Glomerular visceral epithelial cell (primary cell): Measurements from ENCODE around the gene ANTXR1.

ENCODE experiments used
- DNase-seq: peaks from one replicate; pipeline ENCODE4 v3.0.0-alpha.2; 2016; ENCODE audit errors: extremely low spot score

The ANTXR1 gene

DNA sequence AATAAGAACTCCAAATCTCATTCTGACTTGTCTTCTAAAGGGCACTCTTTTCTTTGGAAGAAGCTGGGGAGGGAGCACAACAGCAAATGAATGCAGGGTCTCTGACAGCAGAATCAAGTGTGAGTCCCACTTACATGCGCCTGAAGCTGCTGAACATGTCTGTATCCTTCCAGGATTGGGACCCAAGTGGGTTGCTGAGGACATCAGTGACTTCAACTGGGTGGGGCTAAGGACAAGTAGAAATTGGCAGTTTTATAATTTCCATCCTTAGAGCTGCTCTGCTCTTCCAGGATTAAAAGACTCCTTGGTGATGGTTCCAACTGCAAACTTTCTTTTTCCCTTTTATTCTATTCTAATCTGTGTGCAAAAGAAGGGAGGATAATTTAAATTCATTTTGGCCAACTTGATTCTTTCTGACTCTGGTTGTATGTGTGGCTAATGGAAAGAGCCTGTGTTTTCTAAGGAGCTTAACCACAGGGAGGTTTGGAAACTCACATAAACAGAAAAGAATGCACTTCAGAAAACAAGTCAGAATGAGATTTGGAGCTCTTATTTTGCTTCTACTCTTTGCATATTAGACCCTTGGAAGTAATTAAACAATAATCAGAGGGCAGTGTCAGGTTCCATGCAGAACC is 20.6 kb downstream of the ANTXR1 start:
- no peak for DNase-seq

- DNase-seq, result no peak
These were observed 21.1 kb downstream of the ANTXR1 start for GRCh38 chr2:69034122-69034521.

DNA sequence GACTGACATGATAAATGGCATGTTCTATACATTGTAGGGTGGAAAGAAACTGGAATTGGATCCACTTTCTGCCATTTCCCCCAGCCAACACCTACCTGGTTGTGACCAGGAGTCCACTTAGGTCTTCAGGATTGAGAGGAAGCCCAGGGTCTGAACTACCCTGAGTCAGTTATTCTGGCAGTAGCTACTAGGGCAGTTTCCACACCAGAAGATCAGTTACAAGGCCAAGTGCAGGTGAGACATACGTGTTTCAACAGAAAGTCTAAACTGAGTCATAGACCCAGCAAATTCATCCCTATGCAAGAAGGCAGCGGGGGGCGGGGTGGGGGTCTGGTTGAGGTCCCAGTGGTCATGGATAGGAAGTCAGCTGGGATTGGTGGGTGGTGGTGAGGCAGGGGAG is 21.9 kb downstream of the ANTXR1 start:
- no peak for DNase-seq

- no peak for DNase-seq
These were observed 23.9 kb downstream of the ANTXR1 start for GRCh38 chr2:69036926-69037325.

DNA sequence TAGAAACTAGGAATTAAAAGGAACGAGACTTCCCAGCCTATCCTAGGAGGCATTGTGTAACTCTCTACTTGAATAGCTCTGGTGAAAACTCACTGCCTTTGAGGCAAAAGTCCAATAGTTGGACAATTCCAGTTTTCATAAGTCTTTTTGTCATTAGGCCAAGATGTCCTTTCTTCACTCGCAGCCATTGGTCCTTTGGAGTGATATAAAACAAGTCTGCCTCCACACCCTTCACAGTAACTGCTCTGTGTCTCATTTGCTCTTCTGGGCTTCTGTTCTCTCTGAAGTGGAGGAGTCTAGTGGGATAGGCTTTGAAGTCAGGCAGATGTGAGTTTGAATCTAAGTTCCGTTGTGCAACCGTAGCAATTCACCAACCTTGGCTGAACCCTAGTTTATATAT is 28.2 kb downstream of the ANTXR1 start:
- DNase-seq, result no peak

GRCh38 chr2:69043736-69044400 is 30.9 kb downstream of the ANTXR1 start:
- DNase-seq, result no peak

DNA sequence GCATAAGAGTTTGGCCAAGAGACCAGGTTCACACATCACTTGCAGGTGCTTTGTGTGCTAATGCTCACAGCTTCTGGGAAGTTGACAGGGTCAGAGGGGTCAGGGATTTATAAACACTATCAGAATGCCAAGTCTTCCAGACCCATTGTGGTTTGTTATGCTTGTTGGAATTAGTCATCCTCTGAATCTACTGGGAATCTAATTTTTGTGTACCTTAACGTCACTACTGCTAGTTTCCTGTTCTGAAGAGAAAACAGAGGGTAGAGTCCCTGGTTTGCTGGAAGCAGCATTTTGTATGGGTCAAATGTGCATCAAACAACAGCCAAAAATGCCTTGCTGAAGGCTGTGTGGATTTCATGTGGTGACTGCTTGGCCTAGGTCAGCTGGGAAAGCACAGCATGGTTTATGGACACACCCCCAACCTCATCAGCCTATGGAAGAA is 33.3 kb downstream of the ANTXR1 start:
- DNase-seq, result peak; percentile 55

- DNase-seq, result no peak
These were observed 34.7 kb downstream of the ANTXR1 start for GRCh38 chr2:69047625-69048145.

DNA sequence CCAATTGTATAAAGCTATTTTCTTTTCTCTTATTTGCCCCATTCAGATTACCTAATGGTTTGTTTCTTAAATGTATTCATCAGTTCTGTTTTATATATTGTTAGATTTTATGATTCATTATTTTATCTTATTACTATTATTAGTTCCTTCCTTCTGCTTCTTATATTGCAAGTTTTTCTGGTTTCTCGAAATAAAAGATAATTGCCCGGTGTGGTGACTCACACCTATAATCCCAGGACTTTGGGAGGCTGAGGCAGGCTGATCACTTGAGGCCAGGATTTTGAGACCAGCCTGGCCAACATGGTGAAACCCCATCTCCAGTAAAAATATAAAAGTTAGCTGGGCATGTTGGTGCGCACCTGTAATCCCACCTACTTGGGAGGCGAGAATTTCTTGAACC is 37.8 kb downstream of the ANTXR1 start:
- DNase-seq, result no peak

DNA sequence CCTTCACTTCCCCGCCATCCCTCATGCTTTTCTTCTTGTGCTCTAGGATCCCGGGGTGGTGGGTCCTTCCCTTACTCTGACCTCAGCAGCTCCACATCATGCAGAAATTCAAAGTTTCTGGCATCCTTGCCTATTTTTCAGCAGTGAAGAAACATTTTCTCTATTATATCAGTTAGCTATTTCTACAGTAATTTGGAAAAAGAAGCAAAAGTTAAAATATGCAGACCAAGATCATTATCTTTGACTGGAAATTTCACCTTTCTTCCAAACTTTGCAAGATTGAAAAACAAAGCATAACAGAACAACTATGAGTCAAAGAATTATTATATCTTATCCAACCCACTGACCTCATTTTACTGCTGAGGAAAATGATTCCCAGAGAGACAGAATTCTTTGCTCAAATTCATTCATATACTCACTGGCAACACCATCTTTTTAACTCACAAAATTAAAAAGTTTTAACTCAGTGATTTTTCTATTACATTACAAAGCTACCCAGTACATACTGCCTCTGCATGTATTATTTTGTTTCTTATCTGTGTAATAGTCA is 40.5 kb downstream of the ANTXR1 start:
- no peak for DNase-seq

- no peak for DNase-seq
These were observed 41.5 kb downstream of the ANTXR1 start for GRCh38 chr2:69054431-69054830.

- no peak for DNase-seq
These were observed 42.9 kb downstream of the ANTXR1 start for GRCh38 chr2:69055688-69056470.

- DNase-seq, result no peak
These were observed 44.7 kb downstream of the ANTXR1 start for GRCh38 chr2:69057660-69058059.

DNA sequence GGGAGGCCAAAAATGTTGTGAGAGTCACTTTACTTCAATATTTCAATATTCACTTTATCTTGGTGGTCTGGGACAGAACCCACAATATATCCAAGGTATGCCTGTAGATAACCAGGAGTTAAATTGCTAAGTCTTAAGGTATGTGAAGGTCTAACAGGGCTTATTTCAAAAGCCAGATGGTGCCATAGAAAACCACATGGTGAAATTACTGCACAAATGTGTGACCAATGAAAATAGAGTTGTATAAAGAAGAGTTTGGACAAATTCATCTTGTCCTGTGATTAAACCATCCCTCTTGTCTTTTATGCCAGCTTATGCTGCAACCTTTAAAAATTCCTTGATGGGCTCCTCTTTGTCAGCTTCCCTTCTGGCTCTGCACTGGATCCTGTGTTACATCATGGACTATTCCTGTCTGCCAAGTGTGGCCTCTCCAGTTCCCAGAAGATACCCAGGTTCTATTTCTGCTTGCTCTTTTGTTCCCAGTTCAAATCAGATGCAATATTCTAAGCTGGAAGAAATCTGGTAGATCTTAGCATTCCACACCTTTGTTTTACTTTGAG is 46.8 kb downstream of the ANTXR1 start:
- DNase-seq, result no peak

DNA sequence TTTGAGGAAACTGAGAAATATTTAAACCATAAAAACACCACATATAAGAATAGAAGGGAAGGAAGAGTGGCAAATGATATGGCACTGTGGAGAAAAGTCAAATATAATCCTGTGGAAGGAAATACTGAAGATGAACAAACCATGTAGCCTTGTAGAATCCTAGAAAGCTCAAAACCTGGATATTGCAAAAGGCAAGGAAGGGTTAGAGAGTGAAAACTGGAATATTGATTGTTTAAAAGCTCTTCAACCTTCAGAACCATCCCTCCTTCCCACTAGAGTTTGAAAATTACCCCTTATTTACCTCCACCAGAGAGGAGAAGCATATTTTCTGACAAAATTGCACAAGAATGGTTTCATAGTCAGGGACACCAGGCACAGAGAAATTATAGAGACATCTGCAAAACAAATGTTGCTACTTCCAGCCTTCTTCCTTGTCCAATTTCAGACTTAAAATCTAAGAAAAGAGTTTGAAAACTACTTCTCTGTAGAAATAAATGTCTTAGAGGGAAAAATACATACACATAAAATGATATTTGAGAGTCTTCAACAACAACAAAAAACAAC is 48.0 kb downstream of the ANTXR1 start:
- DNase-seq, result no peak

DNA sequence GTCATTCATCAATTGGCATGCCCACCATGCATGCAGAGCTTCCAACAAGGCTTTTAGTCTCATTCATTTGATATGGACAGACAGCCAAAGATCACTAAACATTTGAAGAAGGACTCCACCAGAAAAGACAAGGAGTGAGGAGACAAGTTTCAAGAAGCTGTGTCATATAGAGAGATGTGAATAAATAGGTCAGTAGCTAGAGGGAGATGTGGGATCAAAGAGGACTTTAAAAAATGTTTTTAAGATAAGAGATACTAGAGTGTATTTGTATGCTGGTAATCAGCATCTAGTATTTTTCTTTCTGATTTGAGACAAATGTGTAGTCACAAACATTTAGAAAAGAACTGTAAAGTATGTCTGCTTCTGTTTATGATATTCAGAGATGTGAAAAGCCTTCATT is 48.5 kb downstream of the ANTXR1 start:
- no peak for DNase-seq

- DNase-seq, result no peak
These were observed 49.5 kb downstream of the ANTXR1 start for GRCh38 chr2:69062307-69062962.

GRCh38 chr2:69065735-69066336 is 52.9 kb downstream of the ANTXR1 start:
- DNase-seq, result no peak

GRCh38 chr2:69067026-69067630 is 54.1 kb downstream of the ANTXR1 start:
- no peak for DNase-seq

DNA sequence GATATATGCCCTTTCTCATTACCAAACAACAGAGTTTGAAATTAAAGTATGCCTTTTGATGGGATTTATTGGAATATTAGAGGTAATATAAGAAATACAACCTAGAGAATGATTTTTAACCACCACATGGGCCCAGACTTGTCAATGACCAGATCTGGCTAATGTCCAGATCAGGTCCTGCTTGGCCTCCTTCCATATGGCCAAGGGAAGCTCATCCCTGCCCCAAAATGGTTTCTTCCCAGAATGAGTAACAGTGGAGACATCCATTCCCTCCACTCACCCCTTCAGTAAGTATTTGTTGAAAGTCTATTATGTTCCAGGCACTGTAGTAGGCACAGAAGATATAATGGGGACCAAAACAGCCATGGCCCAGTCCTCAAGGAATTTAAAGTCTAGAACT is 54.9 kb downstream of the ANTXR1 start:
- DNase-seq, result no peak
